ENCODE measurements around the gene KRT4. TPM values are rescaled to one million over a fixed set of nuclear protein-coding genes. Genes with fewer than 3 reads are reported as not detected.

Gene KRT4
- total RNA-seq, 1 experiment from 2014 or later, result not detected

- no peak overlapping the region for H3K4me3 ChIP-seq (replicated peaks in 1 of 2; ENCODE audit: low read depth in 1 of 2, low read length in 2 of 2)
- no peaks in the 10 kb centered on the region for H3K36me3 ChIP-seq (ENCODE audit: control insufficient read depth in 1 of 2, insufficient read depth in 2 of 2, low read length in 2 of 2)
- no TSS peak for BruUV-seq (replicated peaks)
- no peaks in the 10 kb centered on the region for H3K9me3 ChIP-seq (ENCODE audit: control insufficient read depth in 1 of 2, insufficient read depth in 1 of 2, low read depth in 1 of 2, low read length in 2 of 2)
- H3K27ac ChIP-seq (ENCODE audit: low read depth, low read length), result no peak overlapping the region
- DNase-seq (ENCODE audit: low read depth, low spot score) (no peak), ATAC-seq (no peak)
- peaks cover 0 to 5% of the 10 kb centered on the region in 2 experiments; a peak in 1 of 4 replicates for H3K4me1 ChIP-seq (ENCODE audit: control insufficient read depth in 1 of 2, insufficient read depth in 2 of 2, low read length in 2 of 2)
- RAD21 ChIA-PET (ENCODE audit: low non-redundant PET in 1 of 2, low total read pairs in 2 of 2, uncharacterized antibody in 2 of 2, unreplicated experiment in 2 of 2), result no interaction called here
- H3K9ac ChIP-seq (ENCODE audit: low read length), result no peak overlapping the region
- no peaks in the 10 kb centered on the region for H3K79me2 ChIP-seq (ENCODE audit: insufficient read depth, low read length)
- intact Hi-C loops (cut with micrococcal nuclease), result no loop called here
- POLR2A ChIA-PET, result no interaction called here
- TF ChIP-seq, protein P1, sequence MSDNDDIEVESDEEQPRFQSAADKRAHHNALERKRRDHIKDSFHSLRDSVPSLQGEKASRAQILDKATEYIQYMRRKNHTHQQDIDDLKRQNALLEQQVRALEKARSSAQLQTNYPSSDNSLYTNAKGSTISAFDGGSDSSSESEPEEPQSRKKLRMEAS (IDR thresholded peaks at IDR 0.05), result no peak
- TF ChIP-seq RAD21 (IDR thresholded peaks at IDR 0.05; ENCODE audit: low read depth), result no peak
- TF ChIP-seq EZH2 (IDR thresholded peaks at IDR 0.05), result no peak
- TF ChIP-seq POLR2AphosphoS5 (IDR thresholded peaks at IDR 0.05; ENCODE audit: low read depth, low read length), result no peak
- TF ChIP-seq ELF1 (IDR thresholded peaks at IDR 0.05; ENCODE audit: borderline replicate concordance, low read depth), result no peak
- no peak for TF ChIP-seq EZH2phosphoT487 (IDR thresholded peaks at IDR 0.05; ENCODE audit: borderline replicate concordance)
- TF ChIP-seq, protein P2, sequence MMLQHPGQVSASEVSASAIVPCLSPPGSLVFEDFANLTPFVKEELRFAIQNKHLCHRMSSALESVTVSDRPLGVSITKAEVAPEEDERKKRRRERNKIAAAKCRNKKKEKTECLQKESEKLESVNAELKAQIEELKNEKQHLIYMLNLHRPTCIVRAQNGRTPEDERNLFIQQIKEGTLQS (IDR thresholded peaks at IDR 0.05), result no peak
- no peak for TF ChIP-seq FOSL1 (IDR thresholded peaks at IDR 0.05; ENCODE audit: low read depth)
- no peak for TF ChIP-seq SRF (IDR thresholded peaks at IDR 0.05; ENCODE audit: low read depth)
- H4K20me1 ChIP-seq (ENCODE audit: insufficient read depth), result no peaks in the 10 kb centered on the region
- no peak overlapping the region for H3K4me2 ChIP-seq (ENCODE audit: low read length)
- H2AFZ ChIP-seq (ENCODE audit: low read depth, low read length, poor library complexity, severe bottlenecking), result no peak overlapping the region
- CTCF ChIA-PET, result interaction anchor here (1.2 kb wide), 1 partner anchor 684 kb away, joined by 3 read pairs; no protein-coding TSS in a partner anchor
- no peaks in the 10 kb centered on the region for H3K27me3 ChIP-seq (ENCODE audit: insufficient read depth, low read length)
- H3K9me2 ChIP-seq (ENCODE audit: insufficient read depth), result no peaks in the 10 kb centered on the region
Observed at GRCh38 chr12:52831251-52831650, 17.3 kb upstream of the KRT4 start.

DNA sequence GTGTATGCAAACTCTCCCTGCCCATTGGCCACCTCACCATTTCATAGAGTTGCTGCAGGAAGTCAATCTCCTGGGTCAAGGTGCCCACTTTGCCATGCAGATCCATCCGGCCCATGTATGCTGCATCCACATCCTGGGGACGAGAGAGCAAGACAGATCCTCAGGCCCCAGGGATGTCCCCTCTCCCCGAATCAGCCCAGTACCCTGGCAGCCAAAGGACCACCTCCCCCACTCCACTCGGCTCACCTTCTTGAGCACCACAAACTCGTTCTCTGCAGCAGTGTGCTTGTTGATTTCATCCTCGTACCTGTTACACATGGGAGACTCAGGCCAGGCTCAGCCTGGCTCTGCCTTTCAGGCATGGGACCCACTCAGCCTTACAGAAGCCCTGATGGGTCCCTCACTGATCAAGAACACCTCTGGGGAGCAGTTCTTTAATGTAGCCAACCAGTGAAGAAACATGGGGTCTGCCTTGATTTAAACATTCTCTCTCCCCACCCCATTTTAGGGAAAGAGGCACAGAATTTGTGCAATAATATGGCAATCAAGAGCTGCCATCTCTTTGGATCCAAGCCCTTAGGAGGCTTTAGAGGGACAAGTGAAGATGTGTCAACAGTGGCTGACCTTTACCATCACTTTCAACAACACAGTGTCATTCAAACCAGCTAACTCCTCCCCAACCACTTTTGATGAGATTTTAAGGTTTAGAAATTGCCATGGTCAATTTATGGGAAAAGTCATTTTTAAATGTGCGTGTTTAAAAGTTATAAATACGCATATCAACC is 16.3 kb upstream of the KRT4 start:
- Histone ChIP-seq H3K36me3 (ENCODE audit: control insufficient read depth in 1 of 2, insufficient read depth in 2 of 2, low read length in 2 of 2) (no peaks in the 10 kb centered on the region), H3K79me2 (ENCODE audit: insufficient read depth, low read length) (no peaks in the 10 kb centered on the region), H3K27ac (ENCODE audit: low read depth, low read length) (no peak overlapping the region), H3K9ac (ENCODE audit: low read length) (no peak overlapping the region), H3K9me2 (ENCODE audit: insufficient read depth) (no peaks in the 10 kb centered on the region), H4K20me1 (ENCODE audit: insufficient read depth) (no peaks in the 10 kb centered on the region), H3K27me3 (ENCODE audit: insufficient read depth, low read length) (no peaks in the 10 kb centered on the region), H3K4me2 (ENCODE audit: low read length) (no peak overlapping the region), H3K9me3 (ENCODE audit: control insufficient read depth in 1 of 2, insufficient read depth in 1 of 2, low read depth in 1 of 2, low read length in 2 of 2) (no peaks in the 10 kb centered on the region), H2AFZ (ENCODE audit: low read depth, low read length, poor library complexity, severe bottlenecking) (no peak overlapping the region), H3K4me1 (ENCODE audit: control insufficient read depth in 1 of 2, insufficient read depth in 2 of 2, low read length in 2 of 2) (no peaks in the 10 kb centered on the region), H3K4me3 (replicated peaks in 1 of 2; ENCODE audit: low read depth in 1 of 2, low read length in 2 of 2) (no peak overlapping the region)
- CTCF ChIA-PET, result interaction anchor here (1.2 kb wide), 1 partner anchor 683 kb away, joined by 3 read pairs; no protein-coding TSS in a partner anchor
- RAD21 ChIA-PET (ENCODE audit: low non-redundant PET in 1 of 2, low total read pairs in 2 of 2, uncharacterized antibody in 2 of 2, unreplicated experiment in 2 of 2), result no interaction called here
- DNase-seq (ENCODE audit: low read depth, low spot score), result no peak
- ATAC-seq, result no peak
- intact Hi-C loops (cut with micrococcal nuclease), result no loop called here
- POLR2A ChIA-PET, result no interaction called here
- no TSS peak for BruUV-seq (replicated peaks)
- TF ChIP-seq, protein P1 (IDR thresholded peaks at IDR 0.05), result no peak
- TF ChIP-seq RAD21 (IDR thresholded peaks at IDR 0.05; ENCODE audit: low read depth) (no peak), ELF1 (IDR thresholded peaks at IDR 0.05; ENCODE audit: borderline replicate concordance, low read depth) (no peak), ZNF274 (IDR thresholded peaks at IDR 0.05; ENCODE audit: low read depth, low read length) (no peak), SRF (IDR thresholded peaks at IDR 0.05; ENCODE audit: low read depth) (no peak), SP1 (IDR thresholded peaks at IDR 0.05; ENCODE audit: low read depth) (no peak), JUND (IDR thresholded peaks at IDR 0.05) (no peak), ZBTB33 (IDR thresholded peaks at IDR 0.05; ENCODE audit: extremely low read depth, insufficient replicate concordance, low read length) (no peak), TCF7L2 (IDR thresholded peaks at IDR 0.05; ENCODE audit: borderline replicate concordance, extremely low read depth, insufficient read depth, insufficient read length) (no peak), YY1 (IDR thresholded peaks at IDR 0.05; ENCODE audit: extremely low read depth, insufficient replicate concordance, low read depth, low read length) (no peak), EZH2phosphoT487 (IDR thresholded peaks at IDR 0.05; ENCODE audit: borderline replicate concordance) (no peak), CBX3 (IDR thresholded peaks at IDR 0.05; ENCODE audit: low read depth) (no peak)
